Bronchial epithelial cell (primary cell): Measurements from ENCODE around the gene RASSF1. TPM values are rescaled to one million over a fixed set of nuclear protein-coding genes. Genes with fewer than 3 reads are reported as not detected.

ENCODE experiments used
- DNase-seq: peaks from one replicate; pipeline ENCODE4 v3.0.0-alpha.2; 2010; ENCODE audit warnings: low read depth
- FAIRE-seq: peaks from 2 replicates; lab custom pipeline; 2011; peaks lifted over from hg19 to GRCh38; lab: Jason Lieb, UNC
- H3K27me3 ChIP-seq: 2 replicates; pipeline ENCODE4 v1.5.1; 2011; ENCODE audit warnings: low read length; ENCODE audit not compliant: control insufficient read depth, insufficient read depth
- H3K36me3 ChIP-seq: 2 replicates; pipeline ENCODE4 v1.5.1; 2011; ENCODE audit warnings: low read length; ENCODE audit not compliant: control insufficient read depth, insufficient read depth
- H3K4me3 ChIP-seq: 2 replicates; pipeline ENCODE4 v1.5.1; 2011; ENCODE audit warnings: mild to moderate bottlenecking, low read depth, low read length, control low read depth
- total RNA-seq: library from RNA; depleted of rRNA; stranded (reverse); fragments of >200 nt; gene quantifications from 2 replicates; pipeline ENCODE4 v1.2.1, GENCODE V29; 2014
- TF ChIP-seq, protein P1 (sequence below): IDR thresholded peaks from 2 replicates; pipeline ENCODE4 v1.5.1; 2011; ENCODE audit warnings: mild to moderate bottlenecking, moderate library complexity, low read length, control low read depth, inconsistent platforms; ENCODE audit not compliant: insufficient read depth, severe bottlenecking

RASSF1 gene
- total RNA-seq, 1 donor from 2014 or later = 25.5 TPM

DNA sequence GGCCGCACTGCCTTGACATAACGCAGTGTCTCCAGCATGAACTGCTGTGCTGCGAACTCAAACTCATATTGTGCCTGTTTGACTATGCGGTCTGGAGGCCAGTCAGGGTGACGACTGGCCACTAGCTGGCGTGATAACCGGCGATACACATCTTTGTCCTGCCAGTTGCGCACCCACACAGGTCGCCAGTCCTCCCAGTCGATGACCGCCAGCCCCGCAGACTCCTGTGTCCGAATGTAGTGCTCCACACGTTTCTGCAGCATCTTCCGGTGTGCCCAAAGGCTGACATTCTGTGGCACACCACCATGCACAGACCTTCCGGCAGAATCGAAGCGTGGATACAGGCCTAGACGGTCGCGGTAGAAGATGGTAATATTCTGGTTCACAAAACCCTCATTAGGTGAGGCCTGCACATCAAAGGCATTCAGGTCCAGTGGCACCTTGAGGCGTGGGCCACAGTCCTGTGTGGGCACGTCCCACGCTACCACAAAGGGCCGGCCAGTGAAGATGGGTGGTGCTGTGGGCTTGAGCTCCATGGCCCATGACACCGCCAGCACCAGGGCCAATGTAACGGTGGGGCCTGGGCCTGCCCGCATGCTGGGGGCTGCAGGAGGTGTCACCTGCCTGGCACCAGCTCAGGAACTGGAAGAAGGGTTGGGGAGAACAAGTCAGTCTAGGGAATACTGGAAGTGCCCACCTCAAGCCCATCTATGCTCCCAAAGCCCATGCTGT is 20.6 kb downstream of the RASSF1 start:
- Histone ChIP-seq H3K4me3 (peak overlapping the region; percentile 61), H3K36me3 (peaks cover 26% of the 10 kb centered on the region), H3K27me3 (no peaks in the 10 kb centered on the region)
- FAIRE-seq = no peak
- no peak for DNase-seq
- TF ChIP-seq, protein P1, sequence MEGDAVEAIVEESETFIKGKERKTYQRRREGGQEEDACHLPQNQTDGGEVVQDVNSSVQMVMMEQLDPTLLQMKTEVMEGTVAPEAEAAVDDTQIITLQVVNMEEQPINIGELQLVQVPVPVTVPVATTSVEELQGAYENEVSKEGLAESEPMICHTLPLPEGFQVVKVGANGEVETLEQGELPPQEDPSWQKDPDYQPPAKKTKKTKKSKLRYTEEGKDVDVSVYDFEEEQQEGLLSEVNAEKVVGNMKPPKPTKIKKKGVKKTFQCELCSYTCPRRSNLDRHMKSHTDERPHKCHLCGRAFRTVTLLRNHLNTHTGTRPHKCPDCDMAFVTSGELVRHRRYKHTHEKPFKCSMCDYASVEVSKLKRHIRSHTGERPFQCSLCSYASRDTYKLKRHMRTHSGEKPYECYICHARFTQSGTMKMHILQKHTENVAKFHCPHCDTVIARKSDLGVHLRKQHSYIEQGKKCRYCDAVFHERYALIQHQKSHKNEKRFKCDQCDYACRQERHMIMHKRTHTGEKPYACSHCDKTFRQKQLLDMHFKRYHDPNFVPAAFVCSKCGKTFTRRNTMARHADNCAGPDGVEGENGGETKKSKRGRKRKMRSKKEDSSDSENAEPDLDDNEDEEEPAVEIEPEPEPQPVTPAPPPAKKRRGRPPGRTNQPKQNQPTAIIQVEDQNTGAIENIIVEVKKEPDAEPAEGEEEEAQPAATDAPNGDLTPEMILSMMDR = no peak

- no peak for DNase-seq
- Histone ChIP-seq H3K4me3 (no peak overlapping the region), H3K27me3 (no peaks in the 10 kb centered on the region), H3K36me3 (peaks cover 26% of the 10 kb centered on the region)
- FAIRE-seq = peak; percentile 72
- TF ChIP-seq, protein P1 = no peak
Measured at GRCh38 chr3:50319181-50319893, 21.3 kb downstream of the RASSF1 start.

DNA sequence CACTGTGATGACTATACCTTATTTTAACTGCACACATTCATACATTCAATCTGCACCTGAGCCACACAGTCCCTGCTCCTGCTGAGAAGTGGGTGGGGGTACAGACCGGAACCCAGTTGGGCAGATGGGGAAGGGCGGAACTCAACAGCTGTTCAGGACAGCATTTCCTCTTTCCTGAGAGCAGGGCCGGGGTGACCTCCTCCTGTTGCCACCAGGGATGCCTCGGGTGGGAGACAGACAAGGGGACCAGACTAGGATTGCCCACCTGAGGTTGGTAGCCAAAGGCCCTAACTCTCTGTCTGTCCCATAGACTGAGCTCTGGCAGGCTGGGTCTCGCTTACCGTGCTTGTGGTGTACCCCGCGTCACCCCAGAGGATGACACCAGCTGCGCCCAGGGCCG is 22.0 kb downstream of the RASSF1 start:
- DNase-seq = no peak
- TF ChIP-seq, protein P1 = no peak
- no peak overlapping the region for H3K4me3 ChIP-seq
- peak; percentile 79 for FAIRE-seq
- H3K36me3 ChIP-seq = peaks cover 26% of the 10 kb centered on the region
- H3K27me3 ChIP-seq = no peaks in the 10 kb centered on the region

GRCh38 chr3:50318163-50318562 is 22.5 kb downstream of the RASSF1 start:
- H3K27me3 ChIP-seq = no peaks in the 10 kb centered on the region
- FAIRE-seq (no peak), DNase-seq (no peak)
- H3K36me3 ChIP-seq = peaks cover 26% of the 10 kb centered on the region
- no peak overlapping the region for H3K4me3 ChIP-seq
- TF ChIP-seq, protein P1 = no peak

GRCh38 chr3:50317300-50317699 is 23.3 kb downstream of the RASSF1 start:
- peak overlapping the region; percentile 2 for H3K4me3 ChIP-seq
- no peak for FAIRE-seq

More at GRCh38 chr3:50317300-50317699, 23.3 kb downstream of the RASSF1 start:
- peaks cover 26% of the 10 kb centered on the region for H3K36me3 ChIP-seq
- H3K27me3 ChIP-seq = no peaks in the 10 kb centered on the region
- TF ChIP-seq, protein P1 = no peak
- no peak for DNase-seq
